Epidermal melanocyte (primary cell): ENCODE measurements around the gene INPP4A.

Experiments
- DNase-seq: peaks from one replicate; pipeline ENCODE4 v3.0.0; 2011; ENCODE audit warnings: low spot score; ENCODE audit not compliant: insufficient read length

INPP4A gene

GRCh38 chr2:98538280-98539041 lies 93.8 kb downstream of the INPP4A start:
- no peak for DNase-seq

- no peak for DNase-seq
Measured at GRCh38 chr2:98539056-98539735, 94.5 kb downstream of the INPP4A start.

- no peak for DNase-seq
Measured at GRCh38 chr2:98540536-98540935, 95.9 kb downstream of the INPP4A start.

- no peak for DNase-seq
Measured at GRCh38 chr2:98541489-98541888, 96.8 kb downstream of the INPP4A start.

GRCh38 chr2:98541906-98542305 lies 97.2 kb downstream of the INPP4A start:
- DNase-seq, result no peak

GRCh38 chr2:98543214-98543613 lies 98.6 kb downstream of the INPP4A start:
- no peak for DNase-seq

GRCh38 chr2:98543842-98544241 lies 99.2 kb downstream of the INPP4A start:
- DNase-seq, result no peak

GRCh38 chr2:98545591-98545990 lies 100.9 kb downstream of the INPP4A start:
- no peak for DNase-seq

- no peak for DNase-seq
Measured at GRCh38 chr2:98546186-98546585, 101.5 kb downstream of the INPP4A start.

GRCh38 chr2:98547092-98547790 lies 102.6 kb downstream of the INPP4A start:
- DNase-seq, result no peak

GRCh38 chr2:98548920-98549818 lies 104.5 kb downstream of the INPP4A start:
- DNase-seq, result no peak

- DNase-seq, result no peak
Measured at GRCh38 chr2:98550165-98550564, 105.5 kb downstream of the INPP4A start.

GRCh38 chr2:98551316-98551715 lies 106.7 kb downstream of the INPP4A start:
- no peak for DNase-seq

GRCh38 chr2:98552499-98553179 lies 108.0 kb downstream of the INPP4A start:
- no peak for DNase-seq

GRCh38 chr2:98554116-98554861 lies 109.6 kb downstream of the INPP4A start:
- DNase-seq, result no peak

GRCh38 chr2:98555696-98556095 lies 111.0 kb downstream of the INPP4A start:
- no peak for DNase-seq

GRCh38 chr2:98556344-98557033 lies 111.8 kb downstream of the INPP4A start:
- no peak for DNase-seq

GRCh38 chr2:98558852-98559530 lies 114.3 kb downstream of the INPP4A start:
- no peak for DNase-seq

GRCh38 chr2:98559581-98559980 lies 114.9 kb downstream of the INPP4A start:
- no peak for DNase-seq
